ENCODE data around the gene ATXN7. TPM values are rescaled to one million over a fixed set of nuclear protein-coding genes. Genes with fewer than 3 reads are reported as not detected.
A peak's percentile ranks its signal among the peaks of the same experiment; 100 is the strongest.

The ATXN7 gene
- total RNA-seq, 8 experiments from 2014 or later, result 5.1 to 35.5 (median 10.4) TPM

- in situ Hi-C loops (cut with MboI; ENCODE audit: low pct_unique_long_range_greater_than_20kb in 2 of 9, low sequenced_read_pairs in 9 of 9, unreplicated experiment in 9 of 9), result no loop called here
- no peak for ATAC-seq (replicated peaks in 6 of 8)
- WGBS, 10 experiments, result 45 to 100% (median 88%) methylated on average over 1 to 6 of the region's 6 CpGs
- Histone ChIP-seq H3K27ac (no peak overlapping the region), H3K4me1 (replicated peaks in 1 of 2) (no peaks in the 10 kb centered on the region), H3K4me3 (no peak overlapping the region)
These were observed 74.3 kb downstream of the ATXN7 start for GRCh38 chr3:63937661-63938651.

DNA sequence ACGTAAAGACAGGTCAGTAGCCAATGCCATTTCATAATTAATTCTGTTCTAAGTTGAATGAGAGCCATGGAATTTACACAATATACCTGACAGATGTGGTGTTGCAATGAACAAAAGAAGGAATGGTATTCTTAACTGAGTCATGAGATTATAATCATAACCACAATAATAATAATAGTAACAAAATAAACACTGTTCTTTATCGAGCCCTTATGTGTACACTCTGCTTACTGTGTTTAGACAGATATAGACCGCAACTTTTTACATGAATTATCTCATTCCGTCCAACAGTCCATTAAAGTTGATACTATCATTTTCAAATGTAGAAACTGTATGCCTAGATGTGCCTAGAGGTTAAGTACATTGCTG lies 76.7 kb downstream of the ATXN7 start:
- no peak overlapping the region for H3K27ac ChIP-seq
- no peak for ATAC-seq (replicated peaks in 6 of 8)
- in situ Hi-C loops (cut with MboI; ENCODE audit: low pct_unique_long_range_greater_than_20kb in 2 of 9, low sequenced_read_pairs in 9 of 9, unreplicated experiment in 9 of 9), result no loop called here
- H3K4me1 ChIP-seq (replicated peaks in 1 of 2), result peaks cover 0 to 3% of the 10 kb centered on the region in 2 donors
- H3K4me3 ChIP-seq, result no peak overlapping the region
- WGBS, 10 experiments, result 64 to 100% (median 99%) methylated on average over 1 to 4 of the region's 4 CpGs

DNA sequence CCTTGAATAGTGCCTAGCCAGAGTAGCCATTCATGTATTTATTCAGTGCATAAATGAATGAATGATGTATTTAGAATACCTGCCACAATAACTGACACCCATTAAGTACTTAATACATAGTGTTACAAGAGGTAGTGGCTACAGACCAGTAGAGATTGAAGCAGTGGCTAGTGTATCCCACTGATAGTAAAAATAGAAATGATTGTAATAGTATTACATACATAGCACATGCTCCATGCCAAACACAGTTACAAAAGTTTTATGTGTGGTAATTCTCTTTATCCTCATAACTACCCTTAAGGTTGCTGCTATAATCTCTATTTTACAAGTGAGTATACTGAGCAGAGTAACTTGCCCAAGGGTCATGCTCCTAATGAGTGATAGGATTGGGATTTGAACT lies 78.9 kb downstream of the ATXN7 start:
- no peak for ATAC-seq (replicated peaks in 6 of 8)
- Histone ChIP-seq H3K4me3 (no peak overlapping the region), H3K4me1 (replicated peaks in 1 of 2) (peaks cover 0 to 3% of the 10 kb centered on the region in 2 donors), H3K27ac (no peak overlapping the region)
- in situ Hi-C loops (cut with MboI; ENCODE audit: low pct_unique_long_range_greater_than_20kb in 2 of 9, low sequenced_read_pairs in 9 of 9, unreplicated experiment in 9 of 9), result no loop called here

DNA sequence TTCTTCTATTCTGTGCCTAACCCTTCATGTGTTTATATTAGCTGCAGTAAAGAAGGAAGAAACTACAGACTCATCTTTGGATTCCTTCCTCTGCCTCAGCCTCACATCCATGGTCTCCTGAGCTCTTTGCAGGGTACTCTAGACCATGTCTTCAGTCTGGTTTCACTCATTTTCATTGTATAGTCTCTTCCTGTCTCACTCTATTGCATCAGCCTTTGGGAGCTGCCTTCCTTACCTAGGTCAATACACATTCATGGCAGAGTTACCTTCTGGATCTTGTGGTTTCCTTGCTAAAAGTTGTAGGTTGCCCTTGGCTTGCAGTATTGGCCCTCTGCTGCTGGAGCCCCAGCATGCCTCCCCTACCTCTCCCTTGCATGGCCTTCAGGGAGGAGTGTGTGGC lies 80.0 kb downstream of the ATXN7 start:
- Histone ChIP-seq H3K27ac (no peak overlapping the region), H3K4me1 (replicated peaks in 1 of 2) (peaks cover 0 to 3% of the 10 kb centered on the region in 2 donors), H3K4me3 (no peak overlapping the region)
- in situ Hi-C loops (cut with MboI; ENCODE audit: low pct_unique_long_range_greater_than_20kb in 2 of 9, low sequenced_read_pairs in 9 of 9, unreplicated experiment in 9 of 9), result no loop called here
- no peak for ATAC-seq (replicated peaks in 6 of 8)

DNA sequence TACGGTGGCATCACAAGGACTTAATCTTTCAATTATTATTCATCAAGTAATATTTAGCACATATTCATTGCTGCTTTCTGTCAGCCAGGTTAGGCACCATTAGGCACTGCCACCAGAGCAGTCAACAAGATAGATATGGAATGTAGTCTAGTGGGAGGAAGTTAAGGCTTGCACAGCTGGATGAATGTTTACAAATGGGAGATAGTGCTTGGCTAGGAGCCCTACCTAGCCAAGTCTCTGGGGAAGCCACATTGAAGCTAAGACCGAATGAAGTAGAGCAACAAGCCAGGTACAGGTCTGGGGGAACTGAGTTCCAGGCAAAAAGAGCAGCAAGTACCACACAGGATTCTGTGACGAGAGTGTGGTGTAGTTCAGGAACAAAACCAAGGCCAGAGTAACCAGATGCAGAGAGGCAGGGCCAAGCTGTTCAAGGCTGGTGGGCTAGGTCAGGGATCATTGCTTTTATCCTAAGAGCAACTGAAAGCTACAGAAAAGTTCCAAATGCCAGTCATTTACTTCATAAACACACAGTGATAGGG lies 82.0 kb downstream of the ATXN7 start:
- in situ Hi-C loops (cut with MboI; ENCODE audit: low pct_unique_long_range_greater_than_20kb in 2 of 9, low sequenced_read_pairs in 9 of 9, unreplicated experiment in 9 of 9), result no loop called here
- H3K4me1 ChIP-seq (replicated peaks in 1 of 2), result peaks cover 0 to 3% of the 10 kb centered on the region in 2 donors
- ATAC-seq (replicated peaks in 6 of 8), result peak in 1 of 8 experiments; percentile 48
- no peak overlapping the region for H3K4me3 ChIP-seq
- no peak overlapping the region for H3K27ac ChIP-seq
- 40 to 100% (median 94%) methylated on average over 1 to 3 of the region's 3 CpGs; no CpG with 5 or more reads in 1 of the 10 experiments for WGBS, 10 experiments

GRCh38 chr3:63946753-63947152 lies 83.1 kb downstream of the ATXN7 start:
- 83 to 100% (median 100%) methylated on average over 1 to 2 of the region's 2 CpGs; no CpG with 5 or more reads in 5 of the 10 experiments for WGBS, 10 experiments
- in situ Hi-C loops (cut with MboI; ENCODE audit: low pct_unique_long_range_greater_than_20kb in 2 of 9, low sequenced_read_pairs in 9 of 9, unreplicated experiment in 9 of 9), result no loop called here
- Histone ChIP-seq H3K4me1 (replicated peaks in 1 of 2) (peaks cover 0 to 4% of the 10 kb centered on the region in 2 donors), H3K27ac (no peak overlapping the region), H3K4me3 (no peak overlapping the region)
- ATAC-seq (replicated peaks in 6 of 8), result no peak

- H3K4me1 ChIP-seq (replicated peaks in 1 of 2), result peaks cover 0 to 9% of the 10 kb centered on the region in 2 donors
- in situ Hi-C loops (cut with MboI; ENCODE audit: low pct_unique_long_range_greater_than_20kb in 2 of 9, low sequenced_read_pairs in 9 of 9, unreplicated experiment in 9 of 9), result no loop called here
- H3K27ac ChIP-seq, result no peak overlapping the region
- ATAC-seq (replicated peaks in 6 of 8), result no peak
- 61 to 100% (median 97%) methylated on average over 1 to 2 of the region's 2 CpGs; no CpG with 5 or more reads in 2 of the 10 experiments for WGBS, 10 experiments
- no peak overlapping the region for H3K4me3 ChIP-seq
These were observed 83.9 kb downstream of the ATXN7 start for GRCh38 chr3:63947594-63947993.

DNA sequence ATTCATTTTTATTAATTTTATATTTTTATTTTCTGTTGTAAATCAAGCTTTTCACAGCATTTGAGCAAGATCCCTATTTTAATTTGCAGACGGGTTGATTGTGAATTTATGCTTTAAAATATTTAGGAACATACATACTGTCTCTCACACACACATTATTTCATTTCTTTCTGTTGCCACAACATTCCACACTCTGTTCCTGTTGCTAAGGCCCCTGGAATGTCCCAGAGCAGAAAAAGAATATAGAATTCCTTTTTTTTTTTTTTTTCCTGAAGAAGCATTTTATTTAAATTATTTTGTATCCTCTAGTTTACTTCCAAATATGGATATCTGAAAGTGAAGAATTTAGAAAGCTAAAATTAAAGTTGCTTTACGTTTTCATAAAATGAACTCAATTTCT lies 85.3 kb downstream of the ATXN7 start:
- Histone ChIP-seq H3K27ac (no peak overlapping the region), H3K4me1 (replicated peaks in 1 of 2) (peaks cover 0 to 6% of the 10 kb centered on the region in 2 donors), H3K4me3 (no peak overlapping the region)
- in situ Hi-C loops (cut with MboI; ENCODE audit: low pct_unique_long_range_greater_than_20kb in 2 of 9, low sequenced_read_pairs in 9 of 9, unreplicated experiment in 9 of 9), result no loop called here
- WGBS, 10 experiments, result 50 to 100% (median 77%) methylated on average over 1 to 2 of the region's 2 CpGs
- ATAC-seq (replicated peaks in 6 of 8), result peak in 4 of 8 experiments; percentile 33 to 78 (median 40)

GRCh38 chr3:63950698-63951097 lies 87.0 kb downstream of the ATXN7 start:
- no peak overlapping the region for H3K27ac ChIP-seq
- in situ Hi-C loops (cut with MboI; ENCODE audit: low pct_unique_long_range_greater_than_20kb in 2 of 9, low sequenced_read_pairs in 9 of 9, unreplicated experiment in 9 of 9), result no loop called here
- 80 to 100% (median 100%) methylated on average over 1 of the region's 1 CpG; no CpG with 5 or more reads in 1 of the 10 experiments for WGBS, 10 experiments
- no peak overlapping the region for H3K4me3 ChIP-seq
- peaks cover 0 to 15% of the 10 kb centered on the region in 2 donors for H3K4me1 ChIP-seq (replicated peaks in 1 of 2)
- ATAC-seq (replicated peaks in 6 of 8), result no peak

- Histone ChIP-seq H3K4me3 (no peak overlapping the region), H3K27ac (no peak overlapping the region), H3K4me1 (replicated peaks in 1 of 2) (peaks cover 0 to 23% of the 10 kb centered on the region in 2 donors)
- peak in 3 of 8 experiments; percentile 50 to 78 (median 51) for ATAC-seq (replicated peaks in 6 of 8)
- in situ Hi-C loops (cut with MboI; ENCODE audit: low pct_unique_long_range_greater_than_20kb in 2 of 9, low sequenced_read_pairs in 9 of 9, unreplicated experiment in 9 of 9), result no loop called here
- 14 to 78% (median 60%) methylated on average over 1 of the region's 1 CpG; no CpG with 5 or more reads in 1 of the 10 experiments for WGBS, 10 experiments
These were observed 88.0 kb downstream of the ATXN7 start for GRCh38 chr3:63951492-63952247.

GRCh38 chr3:63952248-63952594 lies 88.6 kb downstream of the ATXN7 start:
- in situ Hi-C loops (cut with MboI; ENCODE audit: low pct_unique_long_range_greater_than_20kb in 2 of 9, low sequenced_read_pairs in 9 of 9, unreplicated experiment in 9 of 9), result no loop called here
- WGBS, 10 experiments, result 5 to 100% (median 88%) methylated on average over 1 to 2 of the region's 2 CpGs; no CpG with 5 or more reads in 4 of the 10 experiments
- Histone ChIP-seq H3K27ac (no peak overlapping the region), H3K4me1 (replicated peaks in 1 of 2) (peaks cover 0 to 24% of the 10 kb centered on the region in 2 donors), H3K4me3 (no peak overlapping the region)
- ATAC-seq (replicated peaks in 6 of 8), result no peak

GRCh38 chr3:63954182-63954581 lies 90.5 kb downstream of the ATXN7 start:
- ATAC-seq (replicated peaks in 6 of 8), result no peak
- in situ Hi-C loops (cut with MboI; ENCODE audit: low pct_unique_long_range_greater_than_20kb in 2 of 9, low sequenced_read_pairs in 9 of 9, unreplicated experiment in 9 of 9), result no loop called here
- H3K4me3 ChIP-seq, result no peak overlapping the region
- WGBS, 10 experiments, result 78 to 100% (median 92%) methylated on average over 1 to 5 of the region's 5 CpGs; no CpG with 5 or more reads in 5 of the 10 experiments
- H3K27ac ChIP-seq, result no peak overlapping the region
- peaks cover 0 to 24% of the 10 kb centered on the region in 2 donors for H3K4me1 ChIP-seq (replicated peaks in 1 of 2)

DNA sequence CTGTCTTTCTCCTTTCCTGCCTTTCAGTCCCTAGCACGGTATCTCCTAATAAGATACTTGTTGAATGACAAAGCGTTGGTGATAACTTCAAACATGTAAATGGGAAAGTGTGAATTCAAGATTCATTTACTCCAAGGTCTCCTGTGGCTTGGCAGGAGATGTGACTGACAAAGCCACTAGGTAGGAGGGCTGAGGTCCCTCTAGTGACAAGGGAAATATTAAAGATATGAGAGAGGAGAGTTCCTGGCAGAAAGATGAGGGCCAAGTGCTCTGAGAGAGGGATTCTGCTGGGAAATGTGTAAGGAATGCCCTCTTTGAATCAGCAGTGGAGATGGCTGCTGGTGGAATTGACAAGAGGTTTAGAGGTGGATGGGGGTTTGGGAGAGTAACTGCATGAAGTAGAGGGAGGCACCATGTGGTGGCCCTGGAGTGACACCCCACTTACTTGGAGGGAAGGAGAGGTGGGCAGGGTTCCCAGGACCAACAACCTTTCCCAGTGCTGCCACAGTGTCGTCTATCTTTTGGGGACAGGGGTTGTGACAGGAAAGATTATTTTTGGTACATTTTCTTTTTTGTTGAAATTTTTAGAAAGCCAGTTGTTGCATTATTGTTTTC lies 91.5 kb downstream of the ATXN7 start:
- Histone ChIP-seq H3K4me3 (no peak overlapping the region), H3K27ac (no peak overlapping the region), H3K4me1 (replicated peaks in 1 of 2) (peaks cover 0 to 24% of the 10 kb centered on the region in 2 donors)
- in situ Hi-C loops (cut with MboI; ENCODE audit: low pct_unique_long_range_greater_than_20kb in 2 of 9, low sequenced_read_pairs in 9 of 9, unreplicated experiment in 9 of 9), result no loop called here
- ATAC-seq (replicated peaks in 6 of 8), result no peak
- 63 to 100% (median 93%) methylated on average over 1 to 3 of the region's 3 CpGs; no CpG with 5 or more reads in 2 of the 10 experiments for WGBS, 10 experiments

Data from motor neuron (in vitro differentiated cells).